HL-60 (cell line): ENCODE measurements around the gene ZFAND3.

Experiments
- CTCF ChIP-seq: IDR thresholded peaks from one replicate; pipeline ENCODE4 v1.5.1; 2011; ENCODE audit warnings: low read length, control low read depth, inconsistent platforms; ENCODE audit not compliant: insufficient read depth
- GABPA ChIP-seq: IDR thresholded peaks from 2 replicates; pipeline ENCODE4 v1.6.1; 2012; ENCODE audit warnings: low read depth
- POLR2AphosphoS5 ChIP-seq: IDR thresholded peaks from 2 replicates; pipeline ENCODE4 v1.6.1; 2012; ENCODE audit warnings: low read depth
- REST ChIP-seq: IDR thresholded peaks from 2 replicates; pipeline ENCODE4 v1.6.1; 2012; ENCODE audit warnings: low read depth; ENCODE audit not compliant: insufficient replicate concordance

- TF ChIP-seq POLR2AphosphoS5 = no peak
- TF ChIP-seq CTCF = no peak
- TF ChIP-seq GABPA = no peak
- TF ChIP-seq REST = no peak
These were observed 26.4 kb downstream of the ZFAND3 start for GRCh38 chr6:37845930-37846329.
